ENCODE results near the gene XXYLT1.

XXYLT1 gene

DNA sequence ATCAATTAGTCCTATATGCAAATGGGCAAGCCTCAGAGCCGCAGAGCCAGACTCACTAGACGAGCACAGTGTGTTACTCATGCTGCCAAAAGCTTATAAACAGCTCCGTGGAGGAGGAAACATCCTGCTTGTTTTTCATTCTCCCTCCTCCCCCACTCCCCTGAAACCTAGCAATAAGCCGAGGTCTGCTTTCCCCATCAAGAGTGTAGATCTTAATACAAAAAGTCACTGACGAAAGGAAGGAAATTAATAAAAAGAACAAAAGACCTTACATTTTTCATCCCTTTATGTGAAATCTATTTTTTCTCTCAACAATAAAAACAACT lies 88.5 kb downstream of the XXYLT1 start:
- no peak for DNase-seq

DNA sequence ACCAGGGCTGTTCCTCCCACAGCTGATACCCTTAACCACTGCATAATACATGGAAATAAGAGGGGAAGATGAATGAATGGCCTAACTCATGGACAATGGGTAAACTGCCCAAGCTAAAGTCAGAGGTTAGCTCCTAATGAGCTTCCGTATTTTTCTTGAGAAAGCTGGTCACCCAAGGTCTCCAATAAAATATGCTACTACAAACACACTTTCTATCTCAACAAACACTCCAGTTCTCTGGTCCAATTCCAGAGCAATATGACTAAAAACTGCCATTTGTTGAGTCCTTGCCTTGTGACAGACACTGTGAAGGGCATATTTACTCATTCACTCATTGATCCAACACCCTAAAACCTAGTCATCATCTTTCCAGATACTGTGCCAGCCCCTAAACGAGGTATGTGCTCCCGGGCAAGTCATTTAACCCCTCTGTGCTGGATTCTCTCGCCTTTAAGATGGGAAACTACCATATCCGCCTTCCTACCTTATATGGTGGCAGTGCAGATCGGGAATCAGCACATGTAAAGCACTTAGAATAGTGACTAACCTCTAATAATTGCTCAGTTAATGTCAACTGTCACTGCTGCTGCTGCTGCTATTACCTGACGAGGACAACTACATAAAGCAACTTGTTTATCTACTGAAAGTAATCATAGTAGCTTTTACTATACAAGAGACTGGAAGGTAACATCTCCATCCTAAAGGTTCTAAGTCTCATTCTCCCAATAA lies 89.1 kb downstream of the XXYLT1 start:
- no peak for DNase-seq

DNA sequence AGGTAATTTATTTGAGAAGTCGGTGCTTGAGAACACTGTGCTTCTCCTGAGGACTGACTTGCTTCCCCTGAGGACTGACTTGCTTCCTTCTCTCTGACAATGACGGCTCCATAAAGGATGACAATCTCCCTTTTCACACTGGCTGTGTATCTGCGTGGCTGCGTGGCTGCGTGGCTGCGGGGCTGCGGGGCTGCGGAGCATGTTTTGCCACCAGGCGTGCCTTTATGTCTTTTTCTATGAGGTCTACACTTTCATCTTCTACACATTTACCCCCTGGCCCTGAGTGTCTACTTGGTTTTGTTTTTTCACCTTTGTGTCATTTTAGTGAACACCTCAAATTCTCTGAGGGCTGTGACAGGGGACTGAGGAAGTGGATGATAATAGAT lies 89.9 kb downstream of the XXYLT1 start:
- no peak for DNase-seq

DNA sequence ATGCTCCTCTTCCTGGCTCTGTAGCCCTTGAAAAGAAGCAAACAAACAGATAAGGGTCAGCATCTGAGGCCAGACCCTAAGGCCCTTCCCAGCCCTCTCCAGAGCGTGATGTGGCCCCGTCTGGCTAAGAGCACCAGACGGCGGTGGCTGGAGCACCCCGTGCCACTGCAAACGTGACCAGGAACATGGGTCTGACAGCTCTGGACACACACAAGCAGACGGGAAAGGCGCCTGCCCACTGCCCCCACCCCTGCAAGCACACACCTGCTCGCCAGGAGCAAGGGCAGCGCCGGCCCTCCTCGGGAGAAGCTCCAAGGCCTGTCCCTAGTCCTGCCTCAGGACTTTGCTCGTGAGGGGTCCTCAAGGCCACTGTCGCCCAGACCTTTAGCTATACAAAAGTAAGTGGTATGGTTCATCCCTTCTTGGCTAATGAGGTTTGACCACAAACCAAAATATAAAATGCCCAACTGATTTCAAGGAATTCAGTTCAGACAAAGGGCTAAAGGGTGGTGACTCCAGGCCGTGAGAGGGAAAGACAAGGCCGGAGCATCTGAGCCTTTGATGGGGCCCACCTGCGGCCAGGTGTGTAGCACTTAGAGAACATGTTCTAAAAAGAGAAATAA lies 90.4 kb downstream of the XXYLT1 start:
- no peak for DNase-seq

DNA sequence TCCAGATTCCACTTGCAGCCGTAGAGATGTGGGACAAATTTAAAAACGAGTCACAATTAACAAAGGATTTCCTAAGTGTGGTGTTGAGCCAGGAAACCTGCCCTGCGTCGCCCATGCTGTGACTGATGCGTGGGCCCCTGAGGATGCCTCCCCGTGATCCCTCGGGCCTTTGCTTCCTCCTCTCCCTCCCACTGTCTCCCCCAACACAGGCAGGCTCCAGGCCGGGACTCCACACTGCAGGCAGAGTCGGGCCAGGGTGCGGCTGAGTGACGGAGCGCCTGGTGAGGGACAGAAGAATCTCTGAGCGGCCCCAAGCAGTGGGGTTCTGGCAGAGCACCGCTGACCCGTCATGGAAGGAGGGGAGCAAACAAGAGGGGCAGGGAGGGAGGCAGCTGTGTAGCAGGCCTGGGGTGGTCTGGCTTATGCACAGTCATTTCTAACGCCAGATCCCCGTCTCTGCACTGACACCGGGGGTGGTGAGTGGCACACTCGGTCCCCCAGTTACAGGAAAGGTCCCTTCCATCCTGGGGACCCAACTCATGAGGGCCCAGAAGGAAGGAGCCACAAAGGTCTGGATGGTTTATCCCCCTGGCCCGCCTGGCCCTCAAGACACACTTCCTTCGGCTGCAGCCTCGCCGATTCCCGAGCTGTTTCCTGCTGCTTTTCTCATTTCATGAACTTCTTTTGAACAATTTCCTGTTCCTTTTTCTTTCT lies 91.0 kb downstream of the XXYLT1 start:
- no peak for DNase-seq

DNA sequence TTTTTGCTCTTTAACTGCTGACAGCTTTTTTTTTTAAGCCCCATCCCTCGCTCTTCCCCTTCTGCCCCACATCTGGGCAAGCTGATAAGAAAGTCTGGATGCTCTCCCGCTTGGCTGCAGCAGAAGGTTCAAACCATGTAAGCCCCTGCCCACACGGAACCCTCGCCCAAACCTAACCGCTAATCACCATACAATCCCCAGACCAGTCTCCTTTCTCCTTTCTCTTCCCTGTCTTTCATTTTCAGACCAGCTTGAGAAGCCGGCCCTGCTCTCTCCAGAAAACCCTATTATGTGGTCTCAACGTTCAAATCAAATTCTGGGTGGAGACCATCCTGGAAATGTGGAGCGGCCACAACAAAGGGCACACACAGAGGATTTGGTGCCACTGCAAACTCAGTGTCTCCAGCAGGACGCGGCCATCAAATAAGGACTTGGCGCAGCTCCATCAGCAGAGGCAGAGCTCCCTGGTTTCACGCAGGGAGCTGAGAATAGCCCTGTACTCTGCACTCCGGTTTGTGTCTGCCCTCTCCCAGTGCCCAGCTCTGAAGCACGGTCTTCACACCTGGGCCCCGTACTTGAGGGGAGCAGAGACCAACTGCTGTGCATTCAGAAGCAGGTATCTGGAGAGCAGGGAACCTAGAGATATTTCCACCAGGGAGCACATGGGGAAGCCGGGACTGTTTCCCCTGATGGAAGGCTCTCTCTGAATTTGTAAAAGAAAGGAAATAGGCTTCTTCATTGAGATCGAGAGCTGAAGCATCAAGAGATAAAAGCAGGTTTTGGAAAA lies 92.6 kb downstream of the XXYLT1 start:
- peak; percentile 79 for DNase-seq

DNA sequence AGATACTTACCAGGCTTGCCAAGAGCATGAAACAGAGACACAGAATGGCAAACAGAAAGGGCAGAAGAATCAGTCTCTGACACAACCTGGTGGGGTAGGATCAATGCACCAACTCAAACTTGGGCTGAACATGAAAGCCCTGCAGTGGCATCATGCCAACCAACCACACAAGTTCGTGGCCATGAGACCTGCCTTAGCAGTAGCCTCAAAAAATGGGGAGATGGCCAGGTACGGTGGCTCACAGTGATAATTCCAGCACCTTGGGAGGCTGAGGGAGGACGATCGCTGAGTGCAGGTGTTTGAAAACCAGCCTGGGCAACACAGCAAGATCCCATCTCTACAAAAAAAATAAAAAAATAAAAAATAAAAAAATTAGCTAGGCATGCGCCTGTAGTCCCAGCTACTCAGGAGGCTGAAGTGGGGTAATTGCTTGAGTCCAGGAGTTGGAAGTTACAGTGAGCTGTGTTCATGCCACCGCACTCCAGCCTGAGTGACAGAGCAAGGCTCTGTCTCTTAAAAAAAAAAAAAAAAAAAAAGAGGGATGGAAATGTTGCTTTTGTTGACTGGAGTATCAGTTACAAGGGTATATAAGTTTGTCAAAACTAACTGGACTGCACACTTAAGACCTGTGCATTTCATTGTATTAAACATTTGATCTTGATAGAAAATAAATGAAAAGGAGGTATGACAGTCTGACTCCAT lies 93.4 kb downstream of the XXYLT1 start:
- DNase-seq, result no peak

DNA sequence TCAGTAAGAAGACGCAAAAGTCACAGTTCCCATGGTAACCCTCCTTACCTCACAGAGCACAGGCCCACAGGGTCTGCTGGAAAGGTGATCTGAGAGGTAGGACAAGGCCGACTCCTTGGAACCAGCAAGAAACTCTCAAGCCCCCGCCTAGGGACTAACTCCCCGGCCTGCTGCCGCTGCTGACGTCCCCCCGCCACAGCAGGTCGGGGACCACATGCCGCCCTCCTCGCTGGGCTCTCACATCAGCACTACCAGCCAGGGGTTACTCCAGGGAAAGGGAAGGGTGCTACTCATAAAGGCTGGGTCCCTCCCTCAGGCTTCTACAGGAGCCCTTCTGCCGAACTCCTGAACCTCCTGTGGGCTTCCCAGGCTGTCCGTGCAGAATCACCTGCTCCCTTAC lies 94.2 kb downstream of the XXYLT1 start:
- no peak for DNase-seq

DNA sequence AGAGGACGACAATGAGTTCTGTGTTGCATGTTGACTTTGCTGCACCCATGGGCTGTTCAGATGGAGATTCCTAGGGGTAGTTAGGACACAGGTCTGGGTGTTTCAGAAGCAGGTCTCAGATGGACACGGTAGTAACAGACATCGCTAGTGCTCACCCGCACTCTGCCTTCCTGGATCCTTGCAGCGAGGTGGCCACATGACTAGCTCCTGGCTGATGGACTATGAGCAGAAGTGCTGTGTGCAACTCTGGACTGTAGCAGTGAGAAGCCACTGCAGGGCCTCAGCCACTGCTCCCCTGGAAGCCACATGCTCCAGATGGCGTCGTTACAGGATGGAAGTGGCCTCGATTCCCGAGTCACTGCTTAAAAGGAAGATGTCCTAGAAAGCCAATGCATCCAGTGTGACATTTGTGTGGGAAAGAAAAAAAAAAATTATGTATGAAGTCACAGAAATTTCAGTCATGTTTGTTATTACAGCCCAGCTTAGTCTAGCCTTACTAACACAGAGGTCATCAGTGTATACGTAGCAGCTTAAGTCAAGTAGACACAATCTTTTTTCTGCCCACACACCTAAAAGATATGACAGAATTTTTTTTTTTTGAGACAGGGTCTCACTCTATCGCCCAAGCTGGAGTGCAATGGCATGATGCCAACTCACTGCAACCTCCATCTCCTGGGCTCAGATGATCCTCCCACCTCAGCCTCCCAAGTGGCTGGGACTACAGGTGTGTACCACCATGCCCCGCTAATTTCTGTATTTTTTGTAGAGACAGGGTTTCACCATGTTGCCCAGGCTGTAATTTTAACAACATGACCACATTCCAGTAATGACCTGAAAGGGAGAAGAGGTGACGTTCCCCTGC lies 95.3 kb downstream of the XXYLT1 start:
- no peak for DNase-seq

DNA sequence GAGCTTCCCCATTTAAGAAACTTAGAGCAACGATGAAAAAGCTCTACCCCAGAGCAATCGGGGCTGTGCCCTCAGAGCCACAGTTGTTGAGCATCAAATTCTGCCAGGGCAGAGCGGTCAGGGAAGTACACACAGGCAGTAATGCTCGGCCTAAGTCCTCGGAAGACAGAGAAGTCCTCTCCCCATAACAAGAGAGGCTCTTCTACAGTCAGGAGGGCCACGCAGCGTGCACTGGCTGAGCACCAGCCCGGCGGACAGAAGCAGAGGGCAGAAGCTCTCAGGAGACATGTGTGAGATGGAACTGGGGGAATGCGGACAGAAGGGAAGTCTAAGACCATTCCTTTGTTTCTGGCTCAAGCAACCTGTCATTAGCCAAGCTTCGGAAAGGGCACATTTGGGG lies 95.9 kb downstream of the XXYLT1 start:
- DNase-seq, result no peak

DNA sequence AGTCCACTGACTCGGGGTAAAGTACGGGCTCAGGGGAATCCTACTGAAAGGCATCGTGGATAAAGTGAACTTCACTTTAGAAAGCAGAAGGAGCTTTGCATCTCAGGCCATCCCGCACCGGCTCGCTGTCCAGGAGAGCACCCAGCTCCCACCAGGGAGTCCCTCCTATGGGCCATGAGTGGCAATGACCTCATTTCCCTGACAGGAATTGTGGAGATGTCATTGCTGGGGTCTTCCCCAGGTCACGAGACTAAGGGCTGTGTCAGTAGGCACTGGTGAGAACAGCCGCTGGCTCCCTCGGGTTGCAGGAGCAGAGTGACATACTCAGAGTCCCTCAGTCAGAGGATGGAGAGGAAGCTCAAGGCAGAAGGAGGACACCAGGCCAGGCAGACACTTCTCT lies 97.3 kb downstream of the XXYLT1 start:
- DNase-seq, result no peak

DNA sequence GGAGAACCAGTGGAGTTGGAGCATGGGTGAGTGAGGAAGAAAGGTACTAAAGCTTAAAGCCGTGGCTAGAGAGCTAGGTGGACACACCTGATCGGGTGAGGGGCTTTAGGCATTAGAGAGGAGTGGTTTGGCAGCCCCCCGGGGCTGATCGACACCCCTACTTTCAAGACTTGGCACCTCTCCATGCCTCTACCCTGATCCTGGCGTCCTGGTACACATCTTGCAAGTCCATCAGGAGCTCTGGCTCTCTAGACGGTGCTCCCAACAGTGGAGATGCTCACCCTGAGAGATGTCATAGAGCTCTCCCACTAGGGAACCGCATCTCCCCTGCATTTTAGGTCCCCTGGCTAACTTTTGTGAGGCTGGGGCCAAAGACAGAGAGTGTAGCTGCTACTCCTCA lies 98.1 kb downstream of the XXYLT1 start:
- DNase-seq, result no peak

DNA sequence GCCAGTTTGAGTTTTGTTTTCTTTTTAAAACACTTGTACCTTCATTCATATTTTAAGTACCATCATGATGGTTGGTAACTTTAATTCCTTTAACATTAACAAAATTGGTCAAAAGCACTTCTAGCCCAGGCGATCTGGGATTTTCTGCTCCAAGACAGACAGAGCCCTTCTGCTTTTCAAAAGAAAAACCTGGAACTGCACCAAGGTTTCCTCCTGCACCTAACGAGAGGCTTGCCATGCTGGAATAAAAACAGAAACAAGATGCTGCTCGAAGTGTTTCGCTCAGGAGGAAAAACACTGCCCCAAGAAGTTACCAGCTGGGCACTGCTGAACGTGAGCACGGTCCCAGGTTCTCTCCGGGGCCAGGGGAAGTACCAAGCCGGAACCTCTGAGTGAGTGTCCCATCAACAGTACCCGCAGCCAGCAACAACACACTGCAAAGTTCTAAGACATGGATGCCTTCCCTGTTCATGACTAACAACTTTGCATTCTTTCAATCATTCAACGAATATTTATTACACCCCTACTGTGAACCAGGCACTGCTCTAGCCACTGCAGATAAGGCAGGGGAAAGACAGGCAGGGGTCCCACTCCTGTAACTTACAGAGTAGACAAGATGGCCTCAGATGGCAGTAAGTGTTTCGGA lies 98.8 kb downstream of the XXYLT1 start:
- no peak for DNase-seq

DNA sequence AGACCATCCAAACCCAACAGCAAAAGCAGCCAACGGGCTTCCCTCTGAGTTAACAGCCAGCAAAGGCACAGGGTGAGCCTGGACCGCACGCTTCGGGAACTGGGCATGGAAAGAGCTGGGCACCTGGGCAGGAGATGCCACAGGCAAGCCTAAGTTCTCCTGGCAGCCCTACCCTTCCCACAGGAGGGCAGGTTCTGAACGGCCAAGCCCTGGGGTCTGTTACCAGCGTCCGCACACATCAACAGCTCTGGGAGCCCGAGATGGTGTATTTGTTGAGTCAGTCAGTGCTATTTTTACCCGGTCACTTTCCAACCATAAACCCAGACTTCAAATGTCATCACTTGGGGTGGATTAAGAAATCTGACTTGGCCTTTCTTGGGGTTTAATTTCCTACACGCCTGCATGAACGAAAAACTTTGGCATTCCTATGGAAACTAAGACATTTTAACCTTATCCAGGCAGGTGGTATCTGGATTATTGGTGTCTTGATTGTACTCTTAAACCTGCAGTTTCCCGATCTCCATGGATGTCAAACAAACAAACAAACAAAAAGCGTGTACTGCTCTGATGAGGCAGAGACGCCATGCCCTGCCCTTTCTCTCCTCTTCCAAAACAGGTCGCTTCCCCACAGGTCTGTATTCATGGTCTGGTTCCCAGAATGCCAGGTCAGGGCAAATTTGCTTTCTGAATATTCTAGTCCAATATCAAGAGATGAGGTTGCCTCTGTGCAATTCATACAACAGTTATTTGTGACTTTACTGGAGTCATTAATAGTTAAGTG lies 99.7 kb downstream of the XXYLT1 start:
- no peak for DNase-seq

DNA sequence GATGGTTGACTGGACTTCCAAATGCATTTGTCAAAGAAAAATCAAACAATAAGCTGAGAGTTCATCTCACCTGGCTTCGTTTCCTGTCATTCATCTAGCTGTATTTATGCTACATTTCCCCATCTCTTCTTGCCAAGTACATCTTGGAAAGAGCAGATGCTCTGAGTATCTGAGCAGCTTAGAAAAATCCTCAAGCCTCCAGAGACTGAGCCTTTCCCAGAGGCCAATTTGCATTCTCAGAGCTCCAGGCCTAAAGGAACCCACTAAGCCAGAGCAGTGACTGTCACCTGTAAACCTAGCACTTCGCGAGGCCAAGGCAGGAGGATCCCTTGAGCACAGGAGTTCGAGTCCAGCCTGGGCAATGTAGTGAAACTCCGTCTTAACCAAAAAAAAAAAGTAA lies 100.5 kb downstream of the XXYLT1 start:
- no peak for DNase-seq

DNA sequence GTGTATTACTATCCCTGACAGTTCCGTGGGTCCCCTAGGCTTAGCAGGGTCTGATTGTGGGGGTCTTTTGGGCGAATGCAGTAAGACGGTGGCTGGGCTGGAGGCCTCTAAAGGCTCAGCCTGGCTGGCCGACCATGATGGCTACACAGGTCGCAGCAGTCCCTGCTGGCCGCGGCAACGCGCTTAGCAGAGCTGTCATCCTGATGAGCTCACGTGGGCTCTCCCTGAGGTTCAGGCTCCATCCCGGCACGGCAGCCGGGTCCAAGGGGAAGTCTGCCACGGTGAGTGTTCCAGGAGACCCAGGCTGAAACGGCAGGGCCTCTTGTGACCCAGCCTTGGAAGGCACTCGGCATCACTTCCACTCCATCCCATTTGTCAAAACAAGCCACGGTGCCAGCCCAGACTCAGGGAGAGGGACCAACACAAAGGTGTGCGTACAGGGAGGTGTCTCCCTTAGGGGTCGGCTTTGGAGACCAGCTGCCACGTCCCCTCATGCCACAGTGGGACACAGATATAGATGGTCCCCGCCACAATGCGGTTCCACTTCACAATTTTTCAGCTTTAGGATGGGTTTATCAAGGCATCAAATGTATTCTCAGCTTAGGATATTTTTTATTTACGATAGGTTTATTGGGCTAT lies 101.8 kb downstream of the XXYLT1 start:
- no peak for DNase-seq

DNA sequence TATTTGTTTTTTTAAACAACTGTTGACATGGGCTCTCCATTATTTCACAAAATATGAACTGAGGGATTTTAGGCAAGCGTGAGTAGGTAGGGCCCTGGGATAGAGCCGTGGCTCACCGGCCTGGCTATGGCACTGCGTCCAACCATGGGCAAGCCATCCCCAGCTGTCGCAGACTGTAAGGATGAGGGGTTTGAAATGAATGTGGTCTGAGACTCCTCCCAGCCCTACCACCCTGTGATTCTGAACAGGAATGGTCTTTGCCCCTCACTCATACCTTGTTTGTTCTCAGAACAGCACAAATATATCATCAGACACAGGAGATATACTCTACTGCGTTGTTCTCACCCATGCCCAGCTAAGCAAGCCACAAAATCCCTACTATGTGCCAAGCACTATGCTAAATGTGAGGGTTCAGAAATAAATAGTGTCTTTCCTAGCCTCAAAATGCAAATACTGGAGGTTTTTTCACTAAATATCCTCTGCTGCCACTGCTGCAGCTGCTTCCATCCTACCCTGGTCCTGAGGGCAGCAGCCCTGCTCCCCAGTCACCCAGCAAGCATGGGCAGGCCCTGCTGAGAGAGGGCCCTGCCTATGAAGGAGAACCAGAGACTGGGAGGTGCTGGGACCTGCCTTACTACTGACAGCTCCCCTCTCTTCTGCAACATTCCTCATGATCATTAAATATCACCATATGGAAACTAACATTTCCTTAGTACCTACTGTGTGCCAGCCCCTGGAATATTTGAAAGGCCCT lies 102.8 kb downstream of the XXYLT1 start:
- DNase-seq, result no peak

DNA sequence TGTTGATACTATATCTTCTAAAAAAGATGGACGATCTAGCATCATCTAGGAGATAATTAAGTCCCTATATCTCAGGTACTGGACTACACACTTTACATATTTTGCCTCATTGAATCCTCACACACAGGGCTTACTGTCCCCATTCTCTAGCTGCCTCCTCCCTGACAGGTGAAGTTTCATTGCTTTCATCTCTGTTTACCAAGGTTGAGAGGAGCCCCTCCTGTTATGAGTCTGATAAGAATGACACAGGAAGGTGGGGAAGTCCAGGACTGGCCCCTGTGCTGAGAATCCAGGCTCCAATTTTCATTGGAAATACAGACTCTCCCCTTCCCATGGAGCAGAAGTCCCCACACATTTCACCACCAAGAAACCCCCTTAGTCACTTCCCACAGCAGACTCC lies 105.2 kb downstream of the XXYLT1 start:
- no peak for DNase-seq

DNA sequence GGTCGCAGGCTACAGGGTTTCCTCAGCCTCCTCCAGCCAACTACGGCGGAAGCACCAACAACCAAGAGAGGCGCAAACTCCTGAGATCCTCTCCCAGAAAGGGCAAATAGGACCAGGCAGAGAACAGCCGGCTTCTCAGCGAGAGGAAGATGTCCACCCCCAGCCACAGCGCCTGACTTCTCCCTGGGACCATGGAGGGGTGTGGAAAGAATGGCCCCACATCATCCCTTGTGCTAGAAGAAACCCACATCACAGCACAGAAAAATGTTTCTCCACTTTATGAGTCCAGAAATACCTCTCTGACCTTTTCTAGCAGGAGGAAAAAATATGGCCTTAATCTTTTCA lies 105.7 kb downstream of the XXYLT1 start:
- DNase-seq, result no peak

Data from NCI-H1105 treated with DMSO at 0.1 percent for 48 hours (cell line).